IMR-90 (cell line): ENCODE data around the gene CRYBG2. TPM values are rescaled to one million over a fixed set of nuclear protein-coding genes. Genes with fewer than 3 reads are reported as not detected.

Experiments
- ATAC-seq: fragments of 200-7000 bp; cut with Tn5 transposase; 2 replicates; pipeline ENCODE4 v1.9.1; 2020; ENCODE audit warnings: low read depth, mild to moderate bottlenecking, moderate library complexity
- BruUV-seq: library from RNA; stranded (reverse); fragments of 400-500 nt; replicated peaks from 2 replicates; lab custom pipeline; 2021; lab: Mats Ljungman, UMichigan
- CTCF ChIA-PET: fragments of 300-600 bp; formaldehyde crosslinking; extraction: SDS; loops from one replicate; lab custom pipeline; 2021; ENCODE audit warnings: antibody characterized with exemption; lab: Yijun Ruan, JAX
- POLR2A ChIA-PET: fragments of 300-600 bp; sonication (Branson Sonifier 250); formaldehyde crosslinking; loops from one replicate; lab custom pipeline; 2022; ENCODE audit warnings: antibody characterized with exemption; ENCODE audit not compliant: unreplicated experiment; lab: Charles Lee
- DNase-seq: peaks from one replicate; pipeline ENCODE4 v3.0.0; 2013
- H2AFZ ChIP-seq: replicated peaks from 2 replicates; pipeline ENCODE3; 2013; ENCODE audit warnings: low read length, mild to moderate bottlenecking; ENCODE audit not compliant: poor library complexity
- H2AK5ac ChIP-seq: 2 replicates; pipeline ENCODE4 v1.6.1; 2013; ENCODE audit warnings: low read depth, low read length, inconsistent platforms
- H2AK9ac ChIP-seq: replicated peaks from 2 replicates; pipeline ENCODE3; 2013; ENCODE audit warnings: mild to moderate bottlenecking, low read depth, low read length, moderate library complexity; ENCODE audit not compliant: poor library complexity
- H2BK120ac ChIP-seq: 2 replicates; pipeline ENCODE4 v1.6.1; 2013; ENCODE audit warnings: low read depth, low read length, inconsistent platforms
- H2BK15ac ChIP-seq: 3 replicates; pipeline ENCODE4 v1.6.1; 2013; ENCODE audit warnings: low read depth, low read length, inconsistent platforms
- H2BK20ac ChIP-seq: 2 replicates; pipeline ENCODE4 v1.6.1; 2013; ENCODE audit warnings: low read depth, mild to moderate bottlenecking, inconsistent platforms, low read length, moderate library complexity
- H2BK5ac ChIP-seq: 2 replicates; pipeline ENCODE4 v1.6.1; 2013; ENCODE audit warnings: mild to moderate bottlenecking, low read depth, low read length, inconsistent platforms; ENCODE audit not compliant: poor library complexity, severe bottlenecking
- H3K14ac ChIP-seq: replicated peaks from 2 replicates; pipeline ENCODE4 v1.6.1; 2013; ENCODE audit warnings: low read depth, low read length, inconsistent platforms
- H3K18ac ChIP-seq: 2 replicates; pipeline ENCODE4 v1.6.1; 2013; ENCODE audit warnings: low read depth, low read length, control low read depth
- H3K23ac ChIP-seq: 2 replicates; pipeline ENCODE4 v1.6.1; 2013; ENCODE audit warnings: low read depth, low read length, inconsistent platforms
- H3K27ac ChIP-seq: 2 replicates; pipeline ENCODE4 v1.5.1; 2013; ENCODE audit warnings: mild to moderate bottlenecking, control low read depth, low read length; ENCODE audit not compliant: insufficient read depth
- H3K27me3 ChIP-seq: 2 replicates; pipeline ENCODE4 v1.6.1; 2013; ENCODE audit warnings: low read length; ENCODE audit not compliant: control insufficient read depth, insufficient read depth
- H3K36me3 ChIP-seq: 2 replicates; pipeline ENCODE4 v1.6.1; 2013; ENCODE audit warnings: low read length, mixed read lengths; ENCODE audit not compliant: control insufficient read depth, insufficient read depth
- H3K4ac ChIP-seq: 2 replicates; pipeline ENCODE4 v1.6.1; 2013; ENCODE audit warnings: low read depth, low read length, inconsistent platforms
- H3K4me1 ChIP-seq: 2 replicates; pipeline ENCODE4 v1.6.1; 2013; ENCODE audit warnings: low read length, mixed read lengths; ENCODE audit not compliant: control insufficient read depth, insufficient read depth
- H3K4me2 ChIP-seq: 2 replicates; pipeline ENCODE4 v1.6.1; 2013; ENCODE audit warnings: low read depth, mild to moderate bottlenecking, control low read depth, low read length, moderate library complexity
- H3K4me3 ChIP-seq: 2 replicates; pipeline ENCODE4 v1.5.1; 2013; ENCODE audit warnings: low read depth, mild to moderate bottlenecking, control low read depth, low read length, moderate library complexity; ENCODE audit not compliant: insufficient read depth
- H3K56ac ChIP-seq: 2 replicates; pipeline ENCODE4 v1.6.1; 2013; ENCODE audit warnings: low read length, inconsistent platforms; ENCODE audit not compliant: insufficient read depth; ENCODE audit errors: extremely low read depth
- H3K79me1 ChIP-seq, 2 experiments: 2 replicates each; pipeline ENCODE4 v1.6.1; 2013; ENCODE audit warnings: low read length in 2 of 2, inconsistent platforms in 1 of 2, low read depth in 1 of 2
- H3K9ac ChIP-seq: 2 replicates; pipeline ENCODE4 v1.6.1; 2013; ENCODE audit warnings: low read depth, low read length, control low read depth
- H3K9me1 ChIP-seq: 2 replicates; pipeline ENCODE4 v1.6.1; 2013; ENCODE audit warnings: low read length, inconsistent platforms; ENCODE audit not compliant: insufficient read depth
- H3K9me3 ChIP-seq: 2 replicates; pipeline ENCODE4 v1.6.1; 2013; ENCODE audit warnings: low read length; ENCODE audit not compliant: control insufficient read depth, insufficient read depth
- H4K20me1 ChIP-seq: 2 replicates; pipeline ENCODE4 v1.6.1; 2013; ENCODE audit warnings: low read length, inconsistent platforms; ENCODE audit not compliant: insufficient read depth
- H4K5ac ChIP-seq: 2 replicates; pipeline ENCODE4 v1.6.1; 2013; ENCODE audit warnings: mild to moderate bottlenecking, low read depth, low read length, control low read depth
- H4K8ac ChIP-seq, 2 experiments: 2 replicates each; pipeline ENCODE4 v1.6.1; 2013; ENCODE audit warnings: low read depth in 2 of 2, low read length in 2 of 2, control low read depth in 1 of 2, inconsistent platforms in 1 of 2
- H4K91ac ChIP-seq: 2 replicates; pipeline ENCODE4 v1.6.1; 2013; ENCODE audit warnings: low read depth, low read length, inconsistent platforms; ENCODE audit not compliant: insufficient read depth
- BHLHE40 ChIP-seq: fragments of 150-350 bp; IDR thresholded peaks from 2 replicates; pipeline ENCODE4 v1.6.1; 2016; ENCODE audit warnings: mild to moderate bottlenecking, low read depth, low read length
- FOS ChIP-seq: fragments of 150-350 bp; IDR thresholded peaks from 2 replicates; pipeline ENCODE4 v1.6.1; 2016; ENCODE audit warnings: low read depth, low read length
- MXI1 ChIP-seq: IDR thresholded peaks from 2 replicates; pipeline ENCODE4 v1.6.1; 2012; ENCODE audit warnings: low read depth, mild to moderate bottlenecking, low read length, moderate library complexity, borderline replicate concordance
- RAD21 ChIP-seq: IDR thresholded peaks from 2 replicates; pipeline ENCODE4 v1.6.1; 2012; ENCODE audit warnings: low read length, improper control_type of control experiment
- WGBS, 2 experiments: methylation state at CpG; one replicate each; pipeline versions ENCODE4 v1.1.5 to v1.1.7; 2013; ENCODE audit warnings: missing lambda C conversion rate in 2 of 2; ENCODE audit not compliant: insufficient read length in 1 of 2; ENCODE audit errors: extremely low coverage in 2 of 2; 5-methylcytosine and 5-hydroxymethylcytosine counted together
- dilution Hi-C: fragments of 300-500 bp; cut with HindIII; formaldehyde crosslinking; loops from one replicate; pipeline ENCODE4 v1.14.3; 2018; ENCODE audit warnings: low sequenced_read_pairs; ENCODE audit not compliant: unreplicated experiment
- in situ Hi-C: fragments of 300-500 bp; cut with MboI; formaldehyde crosslinking; loops from 3 replicates; pipeline ENCODE4 v1.14.3; 2019; ENCODE audit warnings: low sequenced_read_pairs, inconsistent platforms, mixed read lengths
- intact Hi-C: fragments of 100-400 bp; cut with micrococcal nuclease; formaldehyde crosslinking; loops from 2 replicates; pipeline ENCODE4 v1.10.0; 2022
- polyA plus RNA-seq, 3 experiments: library from polyadenylated mRNA; depleted of rRNA; stranded (reverse); fragments of >200 nt; gene quantifications; 2 replicates each; pipeline ENCODE4 v1.2.3, GENCODE V29; 2012; ENCODE audit warnings: low replicate concordance in 1 of 3
- total RNA-seq: library from RNA; depleted of rRNA; stranded (reverse); fragments of >200 nt; gene quantifications from 2 replicates; pipeline ENCODE4 v1.2.3, GENCODE V29; 2012
- TF ChIP-seq, protein P1 (sequence below): conservative IDR thresholded peaks from 2 replicates; pipeline ENCODE4 v1.5.1; 2012; ENCODE audit warnings: mild to moderate bottlenecking, low read depth, low read length, improper control_type of control experiment
- TF ChIP-seq, protein P2 (sequence below): fragments of 150-350 bp; IDR thresholded peaks from 2 replicates; pipeline ENCODE4 v1.6.1; 2016; ENCODE audit warnings: low read depth, mild to moderate bottlenecking, low read length, moderate library complexity, borderline replicate concordance

CRYBG2 gene
- total and polyA plus RNA-seq, 2 of the 4 experiments (the other 2 are of a cell fraction) = not detected

DNA sequence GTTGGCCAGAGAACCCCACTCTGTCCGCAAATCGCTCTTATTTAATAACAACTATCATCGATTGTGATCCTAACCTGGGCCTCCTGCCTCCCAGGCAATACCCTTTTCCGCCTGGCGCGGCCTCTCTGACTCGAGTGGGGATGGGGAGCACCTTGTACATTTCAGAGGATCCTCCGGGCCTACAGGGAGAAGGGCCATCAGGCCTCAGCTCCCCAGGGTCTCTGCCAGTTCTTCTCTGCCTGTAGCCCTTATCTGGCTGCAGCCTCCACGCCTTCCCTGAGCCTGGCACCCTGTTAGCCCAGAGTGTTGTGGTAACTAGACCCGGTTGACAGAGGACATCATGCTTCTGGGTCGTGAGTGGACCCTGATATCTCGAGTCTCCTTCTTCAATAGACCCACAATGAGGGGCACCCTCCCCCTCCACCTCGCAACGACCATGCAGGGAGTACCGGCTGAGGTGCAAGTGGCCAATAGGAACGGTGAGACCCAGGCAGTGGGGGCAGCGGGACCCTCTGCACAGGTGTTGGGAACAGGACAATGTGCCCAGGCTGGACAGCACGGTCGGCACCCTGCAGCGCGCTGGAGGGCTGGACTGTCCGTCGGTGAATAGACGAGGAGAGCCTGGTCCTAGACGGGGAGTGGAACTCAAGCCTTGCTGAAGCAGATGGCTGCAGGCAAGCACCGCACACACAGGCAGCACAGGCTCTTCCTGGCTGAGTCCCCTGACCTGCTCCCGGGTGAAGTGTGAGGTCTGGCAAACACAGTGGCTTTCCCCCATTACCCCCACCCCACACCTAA is 7.1 kb upstream of the CRYBG2 start:
- H3K9ac ChIP-seq = no peak overlapping the region
- intact Hi-C loops (no loop called here), dilution Hi-C loops (no loop called here), in situ Hi-C loops (no loop called here)
- no peak overlapping the region for H3K27ac ChIP-seq
- H3K23ac ChIP-seq = no peak overlapping the region
- no peak overlapping the region for H3K4me3 ChIP-seq
- H3K4me1 ChIP-seq = no peaks in the 10 kb centered on the region; the same call in 1 of the 2 replicates
- no peak overlapping the region for H2AK5ac ChIP-seq
- H3K36me3 ChIP-seq = no peaks in the 10 kb centered on the region
- no peak overlapping the region for H4K91ac ChIP-seq
- no peaks in the 10 kb centered on the region for H4K20me1 ChIP-seq
- peak overlapping the region; percentile 60; the same call in 1 of the 2 replicates for H3K4me2 ChIP-seq
- no peak overlapping the region for H2BK120ac ChIP-seq
- no peaks in the 10 kb centered on the region for H3K9me1 ChIP-seq
- ATAC-seq = no peak
- TF ChIP-seq MXI1 (no peak), RAD21 (no peak), BHLHE40 (no peak), FOS (no peak)
- TF ChIP-seq, protein P1, sequence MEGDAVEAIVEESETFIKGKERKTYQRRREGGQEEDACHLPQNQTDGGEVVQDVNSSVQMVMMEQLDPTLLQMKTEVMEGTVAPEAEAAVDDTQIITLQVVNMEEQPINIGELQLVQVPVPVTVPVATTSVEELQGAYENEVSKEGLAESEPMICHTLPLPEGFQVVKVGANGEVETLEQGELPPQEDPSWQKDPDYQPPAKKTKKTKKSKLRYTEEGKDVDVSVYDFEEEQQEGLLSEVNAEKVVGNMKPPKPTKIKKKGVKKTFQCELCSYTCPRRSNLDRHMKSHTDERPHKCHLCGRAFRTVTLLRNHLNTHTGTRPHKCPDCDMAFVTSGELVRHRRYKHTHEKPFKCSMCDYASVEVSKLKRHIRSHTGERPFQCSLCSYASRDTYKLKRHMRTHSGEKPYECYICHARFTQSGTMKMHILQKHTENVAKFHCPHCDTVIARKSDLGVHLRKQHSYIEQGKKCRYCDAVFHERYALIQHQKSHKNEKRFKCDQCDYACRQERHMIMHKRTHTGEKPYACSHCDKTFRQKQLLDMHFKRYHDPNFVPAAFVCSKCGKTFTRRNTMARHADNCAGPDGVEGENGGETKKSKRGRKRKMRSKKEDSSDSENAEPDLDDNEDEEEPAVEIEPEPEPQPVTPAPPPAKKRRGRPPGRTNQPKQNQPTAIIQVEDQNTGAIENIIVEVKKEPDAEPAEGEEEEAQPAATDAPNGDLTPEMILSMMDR = no peak
- TF ChIP-seq, protein P2, sequence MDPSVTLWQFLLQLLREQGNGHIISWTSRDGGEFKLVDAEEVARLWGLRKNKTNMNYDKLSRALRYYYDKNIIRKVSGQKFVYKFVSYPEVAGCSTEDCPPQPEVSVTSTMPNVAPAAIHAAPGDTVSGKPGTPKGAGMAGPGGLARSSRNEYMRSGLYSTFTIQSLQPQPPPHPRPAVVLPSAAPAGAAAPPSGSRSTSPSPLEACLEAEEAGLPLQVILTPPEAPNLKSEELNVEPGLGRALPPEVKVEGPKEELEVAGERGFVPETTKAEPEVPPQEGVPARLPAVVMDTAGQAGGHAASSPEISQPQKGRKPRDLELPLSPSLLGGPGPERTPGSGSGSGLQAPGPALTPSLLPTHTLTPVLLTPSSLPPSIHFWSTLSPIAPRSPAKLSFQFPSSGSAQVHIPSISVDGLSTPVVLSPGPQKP = no peak
- H3K9me3 ChIP-seq = no peaks in the 10 kb centered on the region
- WGBS, 2 experiments = 65% methylated on average over 13 of the region's 27 CpGs; no CpG with 5 or more reads in 1 of the 2 experiments
- H3K56ac ChIP-seq = no peak overlapping the region
- no peaks in the 10 kb centered on the region for H3K79me1 ChIP-seq
- ChIA-PET POLR2A (no interaction called here), CTCF (no interaction called here)
- no peak overlapping the region for H2BK20ac ChIP-seq
- peak overlapping the region; percentile 58 for H2AFZ ChIP-seq
- H2AK9ac ChIP-seq = no peak overlapping the region
- no peak overlapping the region for H3K14ac ChIP-seq
- no peak overlapping the region for H3K4ac ChIP-seq
- no peak overlapping the region for H3K18ac ChIP-seq
- no peak overlapping the region for H2BK15ac ChIP-seq
- peaks cover 76% of the 10 kb centered on the region for H3K27me3 ChIP-seq
- H4K8ac ChIP-seq = no peak overlapping the region
- BruUV-seq = no TSS peak
- DNase-seq = no peak
- no peak overlapping the region for H4K5ac ChIP-seq
- no peak overlapping the region for H2BK5ac ChIP-seq
